ENCODE data around the gene CARD11.

Gene CARD11

GRCh38 chr7:2894118-2894940, 149.3 kb downstream of the CARD11 start:
- no peak for TF ChIP-seq GATA1 (IDR thresholded peaks at IDR 0.05; ENCODE audit: low read depth, low read length)
- TF ChIP-seq POLR2A (IDR thresholded peaks at IDR 0.05; ENCODE audit: low read length) = no peak
- no peak for DNase-seq

DNA sequence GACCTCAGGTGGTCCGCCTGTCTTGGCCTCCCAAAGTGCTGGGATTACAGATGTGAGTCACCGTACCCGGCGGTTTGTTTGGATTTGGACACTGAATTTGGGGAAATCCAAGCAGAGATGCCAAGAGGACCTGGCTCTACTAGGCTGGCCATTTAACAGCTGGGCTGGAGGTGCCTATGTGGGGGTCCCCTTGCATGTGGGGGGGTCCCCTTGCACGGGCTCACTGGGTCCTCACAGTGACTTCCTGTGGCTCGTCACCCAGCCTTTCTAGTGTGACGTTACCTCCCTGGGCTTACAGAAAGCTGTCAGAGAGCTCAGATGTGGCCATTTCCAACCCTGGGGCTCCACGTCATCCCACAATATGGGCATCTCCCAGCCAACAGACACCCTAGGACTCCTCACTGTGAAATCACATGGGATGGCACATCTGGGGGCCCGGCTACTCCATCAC, 150.2 kb downstream of the CARD11 start:
- TF ChIP-seq GATA1 (IDR thresholded peaks at IDR 0.05; ENCODE audit: low read depth, low read length) (no peak), POLR2A (IDR thresholded peaks at IDR 0.05; ENCODE audit: low read length) (no peak)
- no peak for DNase-seq

DNA sequence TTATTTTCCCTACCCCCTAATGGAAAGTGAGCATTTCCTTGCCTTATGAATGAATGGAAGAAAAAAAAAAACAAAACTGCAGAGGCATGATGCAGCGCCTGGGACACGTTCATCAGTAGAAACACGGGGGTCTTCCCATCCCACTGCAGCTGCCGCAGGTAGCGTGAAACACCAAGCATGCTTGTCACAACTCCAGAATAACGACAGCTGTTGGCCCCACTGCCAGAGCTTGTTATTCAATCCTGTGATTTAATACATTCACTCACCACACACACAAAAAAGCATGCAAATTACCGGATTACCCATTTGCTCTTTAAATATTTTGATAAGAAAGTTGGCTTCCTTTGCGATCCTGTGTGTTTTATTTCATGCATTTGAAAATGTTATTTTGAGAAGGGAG, 151.1 kb downstream of the CARD11 start:
- no peak for DNase-seq
- TF ChIP-seq POLR2A (IDR thresholded peaks at IDR 0.05; ENCODE audit: low read length) (no peak), GATA1 (IDR thresholded peaks at IDR 0.05; ENCODE audit: low read depth, low read length) (no peak)

- TF ChIP-seq POLR2A (IDR thresholded peaks at IDR 0.05; ENCODE audit: low read length) (no peak), GATA1 (IDR thresholded peaks at IDR 0.05; ENCODE audit: low read depth, low read length) (no peak)
- DNase-seq = no peak
These were observed 155.9 kb downstream of the CARD11 start for GRCh38 chr7:2887816-2888215.

GRCh38 chr7:2886900-2887299, 156.8 kb downstream of the CARD11 start:
- TF ChIP-seq GATA1 (IDR thresholded peaks at IDR 0.05; ENCODE audit: low read depth, low read length) (no peak), POLR2A (IDR thresholded peaks at IDR 0.05; ENCODE audit: low read length) (no peak)
- peak; percentile 67 to 74 for DNase-seq

- no peak for DNase-seq
- no peak for TF ChIP-seq GATA1 (IDR thresholded peaks at IDR 0.05; ENCODE audit: low read depth, low read length)
- TF ChIP-seq POLR2A (IDR thresholded peaks at IDR 0.05; ENCODE audit: low read length) = no peak
These were observed 157.3 kb downstream of the CARD11 start for GRCh38 chr7:2886391-2886790.

- TF ChIP-seq GATA1 (IDR thresholded peaks at IDR 0.05; ENCODE audit: low read depth, low read length) (no peak), POLR2A (IDR thresholded peaks at IDR 0.05; ENCODE audit: low read length) (no peak)
- no peak for DNase-seq
These were observed 159.5 kb downstream of the CARD11 start for GRCh38 chr7:2884161-2884560.

DNA sequence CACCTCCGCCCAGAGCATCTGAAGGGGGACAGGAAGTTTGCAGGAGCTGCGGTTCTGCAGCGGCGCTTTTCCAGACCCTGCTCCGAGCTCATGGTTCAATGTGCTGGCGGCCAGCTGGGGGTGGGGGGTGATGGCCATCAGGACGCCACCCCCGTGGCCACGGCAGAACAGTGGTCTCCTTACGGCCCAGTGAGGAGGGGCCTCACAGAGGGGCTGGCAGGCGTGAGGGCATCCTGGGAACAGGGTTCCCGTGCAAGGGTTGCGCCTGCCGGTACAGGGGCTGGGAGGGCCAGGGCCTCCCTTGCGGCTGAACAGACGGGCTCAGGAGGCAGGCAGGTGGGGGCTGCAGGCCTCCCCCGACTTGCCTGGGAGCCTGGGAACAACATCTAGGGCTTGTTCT, 160.6 kb downstream of the CARD11 start:
- TF ChIP-seq POLR2A (IDR thresholded peaks at IDR 0.05; ENCODE audit: low read length) (no peak), GATA1 (IDR thresholded peaks at IDR 0.05; ENCODE audit: low read depth, low read length) (no peak)
- DNase-seq = no peak

DNA sequence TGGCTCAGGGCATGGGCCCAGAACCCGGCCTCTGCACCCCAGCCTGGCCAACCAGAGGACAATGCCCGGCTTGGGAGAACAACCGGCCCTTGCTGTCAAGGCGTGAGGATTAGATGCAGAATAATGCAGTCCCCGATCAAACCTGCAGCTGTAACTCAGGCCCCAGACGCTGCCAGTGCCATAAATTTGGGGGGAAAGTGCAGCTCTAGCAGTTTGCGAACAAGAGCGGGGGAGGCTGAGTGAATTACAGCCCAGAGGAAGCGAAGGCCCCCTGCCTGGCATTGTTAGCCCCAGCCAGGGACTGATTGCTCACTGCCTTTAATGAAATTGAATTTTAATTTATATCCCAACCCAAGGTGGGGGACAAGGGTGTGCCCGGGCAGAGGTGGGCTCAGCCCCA, 161.6 kb downstream of the CARD11 start:
- no peak for DNase-seq
- TF ChIP-seq POLR2A (IDR thresholded peaks at IDR 0.05; ENCODE audit: low read length) (no peak), GATA1 (IDR thresholded peaks at IDR 0.05; ENCODE audit: low read depth, low read length) (no peak)

GRCh38 chr7:2880874-2881533, 162.7 kb downstream of the CARD11 start:
- no peak for DNase-seq
- TF ChIP-seq GATA1 (IDR thresholded peaks at IDR 0.05; ENCODE audit: low read depth, low read length) = no peak
- no peak for TF ChIP-seq POLR2A (IDR thresholded peaks at IDR 0.05; ENCODE audit: low read length)

DNA sequence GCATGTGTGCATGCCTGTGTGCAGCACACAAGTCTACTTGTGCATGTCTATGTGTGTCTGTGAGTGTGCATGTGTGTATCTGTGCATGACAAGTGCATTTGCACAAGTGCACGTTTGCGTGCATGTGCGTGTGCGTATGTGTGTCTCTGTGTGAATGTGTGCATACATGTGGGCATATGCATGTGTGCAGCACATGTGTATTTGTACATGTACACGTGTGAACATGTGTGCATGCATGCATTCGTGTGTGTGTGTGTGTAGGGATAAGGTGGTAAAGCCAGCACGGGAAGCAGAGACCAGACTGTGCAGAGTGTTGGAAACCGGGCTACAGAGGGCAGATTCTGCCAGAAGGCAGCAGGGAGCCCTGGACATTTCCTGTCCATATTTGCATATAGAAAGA, 163.6 kb downstream of the CARD11 start:
- DNase-seq = no peak
- TF ChIP-seq GATA1 (IDR thresholded peaks at IDR 0.05; ENCODE audit: low read depth, low read length) (no peak), POLR2A (IDR thresholded peaks at IDR 0.05; ENCODE audit: low read length) (no peak)

DNA sequence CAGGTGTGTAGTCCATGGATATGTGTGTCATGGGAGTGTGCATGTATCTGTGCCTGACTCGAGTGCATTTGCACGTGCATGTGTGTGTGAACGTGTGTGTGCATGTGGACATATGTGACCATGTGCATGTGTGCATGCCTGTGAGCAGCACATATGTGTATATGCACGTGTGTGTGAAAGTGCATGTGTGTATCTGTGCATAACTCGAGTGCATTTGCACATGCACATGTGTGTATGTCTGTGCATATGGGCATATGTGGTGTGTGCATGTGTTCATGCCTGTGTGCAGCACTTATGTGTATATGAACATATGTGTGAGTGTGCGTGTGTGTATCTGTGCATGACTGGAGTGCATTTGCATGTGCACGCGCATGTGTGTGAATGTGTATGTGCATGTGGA, 164.3 kb downstream of the CARD11 start:
- no peak for DNase-seq
- TF ChIP-seq POLR2A (IDR thresholded peaks at IDR 0.05; ENCODE audit: low read length) (no peak), GATA1 (IDR thresholded peaks at IDR 0.05; ENCODE audit: low read depth, low read length) (no peak)

GRCh38 chr7:2878306-2878705, 165.4 kb downstream of the CARD11 start:
- DNase-seq = no peak
- TF ChIP-seq POLR2A (IDR thresholded peaks at IDR 0.05; ENCODE audit: low read length) = no peak
- TF ChIP-seq GATA1 (IDR thresholded peaks at IDR 0.05; ENCODE audit: low read depth, low read length) = no peak

DNA sequence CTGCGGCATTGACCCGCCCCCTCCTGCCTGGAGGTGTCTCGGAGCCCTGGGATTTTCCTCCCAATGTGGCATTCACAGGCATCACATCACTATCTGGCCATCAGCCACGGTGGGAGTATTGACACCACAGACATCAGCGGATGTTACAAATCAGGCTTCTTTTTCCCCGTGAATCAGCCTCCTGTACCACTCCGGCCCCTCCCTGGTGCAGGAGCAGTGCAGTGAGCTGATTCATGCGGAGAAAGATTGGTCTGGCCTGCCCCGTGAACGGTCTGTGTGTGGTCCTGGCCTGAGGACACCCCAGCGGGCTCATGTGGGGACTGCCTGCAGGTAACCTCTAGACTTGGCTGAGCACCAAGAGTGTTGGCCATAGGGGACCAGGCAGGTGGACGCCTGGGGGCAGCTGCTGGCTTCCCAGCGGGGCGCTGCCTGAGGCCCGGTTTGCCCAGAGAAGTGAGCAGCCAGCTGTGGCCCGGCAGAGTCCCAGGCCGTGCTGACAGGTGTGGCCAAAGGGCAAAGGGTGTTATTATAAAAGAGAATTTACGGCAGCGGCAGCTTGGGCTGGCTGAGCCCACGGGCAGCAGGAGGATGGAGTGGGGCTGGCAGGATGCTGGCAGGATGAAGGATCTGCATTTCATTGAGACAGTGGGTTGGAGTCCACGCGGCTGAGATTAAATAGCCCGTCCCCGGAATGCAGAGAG, 167.5 kb downstream of the CARD11 start:
- DNase-seq = no peak

More for the DNA sequence above, 167.5 kb downstream of the CARD11 start:
- TF ChIP-seq GATA1 (IDR thresholded peaks at IDR 0.05; ENCODE audit: low read depth, low read length) (no peak), POLR2A (IDR thresholded peaks at IDR 0.05; ENCODE audit: low read length) (no peak)
